ENCODE data around the gene BAK1. TPM values are rescaled to one million over a fixed set of nuclear protein-coding genes. Genes with fewer than 3 reads are reported as not detected.

The BAK1 gene
- total and polyA plus RNA-seq, 8 donors = 2.9 to 97.0 (median 23.5) TPM

- intact Hi-C loops (cut with DNase I; ENCODE audit: low total_unique reads) = no loop called here
- peaks cover 4 to 31% (median 12%) of the 10 kb centered on the region in 4 donors for H3K4me1 ChIP-seq
- no peaks in the 10 kb centered on the region for H3K36me3 ChIP-seq
- H3K27me3 ChIP-seq = peaks cover 0 to 5% (median 0%) of the 10 kb centered on the region in 3 donors
- no peak for DNase-seq
- H3K9me3 ChIP-seq = no peaks in the 10 kb centered on the region
- H3K4me3 ChIP-seq = no peak overlapping the region
- 79 to 84% (median 80%) methylated on average over 2 of the region's 2 CpGs; no CpG with 5 or more reads in 2 of the 5 donors for WGBS, 5 donors
- TF ChIP-seq EP300 (IDR thresholded peaks at IDR 0.05) (no peak), CTCF (IDR thresholded peaks at IDR 0.05) (no peak), POLR2A (IDR thresholded peaks at IDR 0.05) (no peak), POLR2AphosphoS5 (IDR thresholded peaks at IDR 0.05) (no peak)
- H3K27ac ChIP-seq = no peak overlapping the region
Measured at GRCh38 chr6:33616113-33616512, 36.0 kb upstream of the BAK1 start.

GRCh38 chr6:33613795-33614168, 33.7 kb upstream of the BAK1 start:
- DNase-seq = peak in 1 of 2 donors; percentile 49
- intact Hi-C loops (cut with DNase I; ENCODE audit: low total_unique reads) = no loop called here
- Histone ChIP-seq H3K4me1 (peaks cover 8 to 33% (median 23%) of the 10 kb centered on the region in 4 donors), H3K36me3 (no peaks in the 10 kb centered on the region), H3K27me3 (no peaks in the 10 kb centered on the region), H3K9me3 (no peaks in the 10 kb centered on the region), H3K4me3 (no peak overlapping the region), H3K27ac (peak overlapping the region in 4 of 5 donors; percentile 20 to 42 (median 28))
- WGBS, 5 donors = 46 to 63% (median 58%) methylated on average over 2 to 10 of the region's 10 CpGs
- TF ChIP-seq CTCF (IDR thresholded peaks at IDR 0.05) (no peak), POLR2AphosphoS5 (IDR thresholded peaks at IDR 0.05) (peak in 1 of 3 donors; percentile 9)

- peak overlapping the region in 4 of 5 donors; percentile 25 to 42 (median 32) for H3K27ac ChIP-seq
- H3K9me3 ChIP-seq = no peaks in the 10 kb centered on the region
- 70 to 80% (median 72%) methylated on average over 8 of the region's 8 CpGs for WGBS, 5 donors
- intact Hi-C loops (cut with DNase I; ENCODE audit: low total_unique reads) = no loop called here
- DNase-seq = peak in 1 of 2 donors; percentile 71
- H3K36me3 ChIP-seq = no peaks in the 10 kb centered on the region
- H3K4me3 ChIP-seq = no peak overlapping the region
- no peak for TF ChIP-seq POLR2AphosphoS5 (IDR thresholded peaks at IDR 0.05)
- no peak for TF ChIP-seq CTCF (IDR thresholded peaks at IDR 0.05)
- peaks cover 8 to 37% (median 23%) of the 10 kb centered on the region in 4 donors for H3K4me1 ChIP-seq
- H3K27me3 ChIP-seq = no peaks in the 10 kb centered on the region
Measured at GRCh38 chr6:33613146-33613794, 33.2 kb upstream of the BAK1 start.

- Histone ChIP-seq H3K4me3 (no peak overlapping the region), H3K27me3 (no peaks in the 10 kb centered on the region), H3K4me1 (peaks cover 8 to 55% (median 23%) of the 10 kb centered on the region in 4 donors), H3K9me3 (no peaks in the 10 kb centered on the region), H3K27ac (peak overlapping the region; percentile 33 to 67 (median 59)), H3K36me3 (no peaks in the 10 kb centered on the region)
- DNase-seq = peak; percentile 78 to 88
- 48 to 65% (median 52%) methylated on average over 21 to 22 of the region's 22 CpGs for WGBS, 5 donors
- intact Hi-C loops (cut with DNase I; ENCODE audit: low total_unique reads) = no loop called here
- TF ChIP-seq POLR2A (IDR thresholded peaks at IDR 0.05) (no peak), CTCF (IDR thresholded peaks at IDR 0.05) (no peak), POLR2AphosphoS5 (IDR thresholded peaks at IDR 0.05) (peak in 2 of 3 donors; percentile 30 to 42), EP300 (IDR thresholded peaks at IDR 0.05) (no peak)
Measured at GRCh38 chr6:33610779-33611732, 31.0 kb upstream of the BAK1 start.

Data from stomach (tissue), 9 donors.